Osteoblast (primary cell): ENCODE measurements around the gene ARHGAP45. TPM values are rescaled to one million over a fixed set of nuclear protein-coding genes. Genes with fewer than 3 reads are reported as not detected.
"Not testable (repeated sequence)": the region's sequence is repeated elsewhere in the genome, so short reads cannot be mapped to it uniquely, and the experiment has no call there.

Experiments used
- DNase-seq: peaks from one replicate; pipeline ENCODE4 v3.0.0; 2011; ENCODE audit warnings: low spot score, mixed read lengths; ENCODE audit not compliant: insufficient read length; ENCODE audit errors: missing footprints
- H2AFZ ChIP-seq: 2 replicates; pipeline ENCODE4 v1.6.0; 2011; ENCODE audit warnings: mild to moderate bottlenecking, low read length
- H3K27ac ChIP-seq: 2 replicates; pipeline ENCODE4 v1.5.1; 2011; ENCODE audit warnings: mild to moderate bottlenecking, low read depth, low read length, moderate library complexity
- H3K27me3 ChIP-seq: 2 replicates; pipeline ENCODE4 v1.6.0; 2012; ENCODE audit warnings: mild to moderate bottlenecking, control low read depth, inconsistent platforms, low read length, moderate library complexity; ENCODE audit not compliant: insufficient read depth
- H3K36me3 ChIP-seq: 2 replicates; pipeline ENCODE4 v1.5.1; 2011; ENCODE audit warnings: mild to moderate bottlenecking, low read length, control low read depth, moderate library complexity; ENCODE audit not compliant: insufficient read depth
- H3K4me1 ChIP-seq: 2 replicates; pipeline ENCODE4 v1.5.1; 2011; ENCODE audit warnings: mild to moderate bottlenecking, low read length, control low read depth, moderate library complexity; ENCODE audit not compliant: insufficient read depth
- H3K4me2 ChIP-seq: 2 replicates; pipeline ENCODE4 v1.6.0; 2011; ENCODE audit warnings: mild to moderate bottlenecking, low read length; ENCODE audit not compliant: insufficient read depth
- H3K4me3 ChIP-seq: fragments of 200-600 bp; sonication (generic); 3 replicates; pipeline ENCODE4 v1.5.1; 2012; ENCODE audit warnings: mild to moderate bottlenecking, low read length, inconsistent platforms; ENCODE audit not compliant: insufficient read depth
- H3K79me2 ChIP-seq: 2 replicates; pipeline ENCODE4 v1.6.0; 2012; ENCODE audit warnings: mild to moderate bottlenecking, low read length, control low read depth, inconsistent platforms; ENCODE audit not compliant: insufficient read depth
- H3K9me3 ChIP-seq: 2 replicates; pipeline ENCODE4 v1.5.1; 2011; ENCODE audit warnings: low read depth, low read length, control low read depth
- H4K20me1 ChIP-seq: 2 replicates; pipeline ENCODE4 v1.6.0; 2012; ENCODE audit warnings: mild to moderate bottlenecking, low read length, control low read depth; ENCODE audit not compliant: insufficient read depth
- total RNA-seq: library from RNA; depleted of rRNA; stranded (reverse); fragments of >200 nt; gene quantifications from 2 replicates; pipeline ENCODE4 v1.2.3, GENCODE V29; 2012
- TF ChIP-seq, protein P1 (sequence below): IDR thresholded peaks from 2 replicates; pipeline ENCODE4 v1.5.1; 2011; ENCODE audit warnings: mild to moderate bottlenecking, low read depth, low read length, moderate library complexity; ENCODE audit errors: extremely low read depth

Gene ARHGAP45
- total RNA-seq, 1 donor, result 0.72 TPM

GRCh38 chr19:1112268-1113029 lies 45.5 kb downstream of the ARHGAP45 start:
- no peaks in the 10 kb centered on the region for H3K9me3 ChIP-seq
- H3K4me3 ChIP-seq, result no peak overlapping the region
- DNase-seq, result no peak
- no peak overlapping the region for H3K27ac ChIP-seq
- no peak overlapping the region for H2AFZ ChIP-seq
- H3K4me1 ChIP-seq, result peaks cover 5% of the 10 kb centered on the region
- no peak overlapping the region for H3K4me2 ChIP-seq
- no peaks in the 10 kb centered on the region for H3K27me3 ChIP-seq
- peaks cover 15% of the 10 kb centered on the region for H3K79me2 ChIP-seq
- H4K20me1 ChIP-seq, result peaks cover 41% of the 10 kb centered on the region
- TF ChIP-seq, protein P1, sequence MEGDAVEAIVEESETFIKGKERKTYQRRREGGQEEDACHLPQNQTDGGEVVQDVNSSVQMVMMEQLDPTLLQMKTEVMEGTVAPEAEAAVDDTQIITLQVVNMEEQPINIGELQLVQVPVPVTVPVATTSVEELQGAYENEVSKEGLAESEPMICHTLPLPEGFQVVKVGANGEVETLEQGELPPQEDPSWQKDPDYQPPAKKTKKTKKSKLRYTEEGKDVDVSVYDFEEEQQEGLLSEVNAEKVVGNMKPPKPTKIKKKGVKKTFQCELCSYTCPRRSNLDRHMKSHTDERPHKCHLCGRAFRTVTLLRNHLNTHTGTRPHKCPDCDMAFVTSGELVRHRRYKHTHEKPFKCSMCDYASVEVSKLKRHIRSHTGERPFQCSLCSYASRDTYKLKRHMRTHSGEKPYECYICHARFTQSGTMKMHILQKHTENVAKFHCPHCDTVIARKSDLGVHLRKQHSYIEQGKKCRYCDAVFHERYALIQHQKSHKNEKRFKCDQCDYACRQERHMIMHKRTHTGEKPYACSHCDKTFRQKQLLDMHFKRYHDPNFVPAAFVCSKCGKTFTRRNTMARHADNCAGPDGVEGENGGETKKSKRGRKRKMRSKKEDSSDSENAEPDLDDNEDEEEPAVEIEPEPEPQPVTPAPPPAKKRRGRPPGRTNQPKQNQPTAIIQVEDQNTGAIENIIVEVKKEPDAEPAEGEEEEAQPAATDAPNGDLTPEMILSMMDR, result no peak
- H3K36me3 ChIP-seq, result peaks cover 59% of the 10 kb centered on the region

GRCh38 chr19:1113030-1113985 lies 46.3 kb downstream of the ARHGAP45 start:
- Histone ChIP-seq H3K4me1 (peaks cover 5% of the 10 kb centered on the region), H3K79me2 (peaks cover 17% of the 10 kb centered on the region), H3K9me3 (no peaks in the 10 kb centered on the region), H3K4me2 (peak overlapping the region; percentile 10), H2AFZ (no peak overlapping the region), H3K27me3 (no peaks in the 10 kb centered on the region), H4K20me1 (peaks cover 43% of the 10 kb centered on the region), H3K4me3 (no peak overlapping the region), H3K27ac (peak overlapping the region; percentile 73), H3K36me3 (peaks cover 63% of the 10 kb centered on the region)
- peak; percentile 100 for DNase-seq
- TF ChIP-seq, protein P1, result peak; percentile 66

- Histone ChIP-seq H3K4me3 (no peak overlapping the region), H3K27ac (peak overlapping the region; percentile 73), H3K4me1 (peaks cover 5% of the 10 kb centered on the region), H3K79me2 (peaks cover 19% of the 10 kb centered on the region), H3K36me3 (peaks cover 65% of the 10 kb centered on the region), H2AFZ (no peak overlapping the region), H4K20me1 (peaks cover 43% of the 10 kb centered on the region), H3K27me3 (no peaks in the 10 kb centered on the region), H3K4me2 (peak overlapping the region; percentile 10), H3K9me3 (no peaks in the 10 kb centered on the region)
- DNase-seq, result no peak
- TF ChIP-seq, protein P1, result no peak
Measured at GRCh38 chr19:1113986-1114483, 47.1 kb downstream of the ARHGAP45 start.

GRCh38 chr19:1114728-1115127 lies 47.8 kb downstream of the ARHGAP45 start:
- not testable (repeated sequence) for DNase-seq, H3K4me1 ChIP-seq, H3K4me3 ChIP-seq, H3K27ac ChIP-seq, H3K4me2 ChIP-seq, H3K9me3 ChIP-seq, H2AFZ ChIP-seq, H3K27me3 ChIP-seq
- peaks cover 70% of the 10 kb centered on the region for H3K36me3 ChIP-seq
- H3K79me2 ChIP-seq, result peaks cover 21% of the 10 kb centered on the region
- peaks cover 45% of the 10 kb centered on the region for H4K20me1 ChIP-seq
